ENCODE measurements around the gene MC2R.

MC2R gene

GRCh38 chr18:13912601-13913000 is 2.7 kb downstream of the MC2R start:
- Mint-ChIP-seq H3K27ac (no peak overlapping the region), H3K9me3 (no peaks in the 10 kb centered on the region), H3K4me3 (no peak overlapping the region), H3K4me1 (no peaks in the 10 kb centered on the region), H3K36me3 (no peaks in the 10 kb centered on the region), H3K27me3 (no peaks in the 10 kb centered on the region)
- no peak for ATAC-seq

GRCh38 chr18:13910986-13911385 is 4.3 kb downstream of the MC2R start:
- no peak for ATAC-seq
- Mint-ChIP-seq H3K9me3 (no peaks in the 10 kb centered on the region), H3K4me3 (no peak overlapping the region), H3K27ac (no peak overlapping the region), H3K36me3 (no peaks in the 10 kb centered on the region), H3K27me3 (no peaks in the 10 kb centered on the region), H3K4me1 (no peaks in the 10 kb centered on the region)

GRCh38 chr18:13910501-13910900 is 4.8 kb downstream of the MC2R start:
- no peaks in the 10 kb centered on the region for H3K36me3 Mint-ChIP-seq
- no peaks in the 10 kb centered on the region for H3K27me3 Mint-ChIP-seq
- no peaks in the 10 kb centered on the region for H3K4me1 Mint-ChIP-seq
- ATAC-seq: no peak
- no peak overlapping the region for H3K27ac Mint-ChIP-seq
- H3K9me3 Mint-ChIP-seq: no peaks in the 10 kb centered on the region
- H3K4me3 Mint-ChIP-seq: no peak overlapping the region

DNA sequence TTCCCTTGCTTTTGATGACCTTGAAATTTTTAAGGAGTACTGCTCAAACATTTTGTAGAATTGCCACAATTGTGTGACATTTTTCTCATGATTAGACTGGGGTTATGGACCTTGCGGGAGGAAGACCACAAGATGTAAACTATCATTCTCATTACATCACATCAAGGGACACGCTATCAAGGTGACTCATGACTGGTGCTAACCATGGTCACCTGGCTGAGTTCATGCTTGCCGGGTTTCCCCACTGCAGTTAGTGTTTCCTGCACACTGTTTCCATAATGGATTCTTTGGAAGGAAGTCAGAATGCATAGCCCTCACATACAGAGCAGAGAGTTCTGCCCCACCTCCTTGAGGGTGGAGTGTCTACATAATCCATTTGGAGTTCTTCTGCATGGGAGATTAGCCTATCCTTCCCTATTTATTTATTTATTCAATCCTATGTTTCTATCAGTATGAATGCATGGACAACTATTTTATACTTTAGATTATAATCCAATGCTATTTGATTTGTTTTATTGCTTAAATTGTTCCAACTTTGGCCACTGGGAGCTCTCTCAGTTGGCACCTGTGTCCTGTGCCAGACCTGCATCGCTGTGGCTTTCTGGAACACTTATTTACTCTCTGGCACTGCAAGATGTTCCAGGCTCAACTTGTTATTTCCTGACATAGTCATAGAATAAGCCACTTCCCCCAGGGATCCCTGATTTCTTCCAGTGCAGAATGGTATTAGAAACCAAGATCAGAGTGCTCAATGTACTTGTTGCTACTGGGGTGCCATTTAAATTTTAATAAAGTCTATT is 6.0 kb downstream of the MC2R start:
- no peak overlapping the region for H3K27ac Mint-ChIP-seq
- H3K27me3 Mint-ChIP-seq: no peaks in the 10 kb centered on the region
- no peaks in the 10 kb centered on the region for H3K4me1 Mint-ChIP-seq
- H3K36me3 Mint-ChIP-seq: no peaks in the 10 kb centered on the region
- H3K9me3 Mint-ChIP-seq: no peaks in the 10 kb centered on the region
- no peak overlapping the region for H3K4me3 Mint-ChIP-seq
- no peak for ATAC-seq

- Mint-ChIP-seq H3K4me3 (no peak overlapping the region), H3K27me3 (peaks cover 39% of the 10 kb centered on the region), H3K27ac (no peak overlapping the region), H3K4me1 (no peaks in the 10 kb centered on the region), H3K9me3 (peaks cover 15% of the 10 kb centered on the region), H3K36me3 (no peaks in the 10 kb centered on the region)
- ATAC-seq: no peak
Measured at GRCh38 chr18:13900633-13901032, 14.7 kb downstream of the MC2R start.

DNA sequence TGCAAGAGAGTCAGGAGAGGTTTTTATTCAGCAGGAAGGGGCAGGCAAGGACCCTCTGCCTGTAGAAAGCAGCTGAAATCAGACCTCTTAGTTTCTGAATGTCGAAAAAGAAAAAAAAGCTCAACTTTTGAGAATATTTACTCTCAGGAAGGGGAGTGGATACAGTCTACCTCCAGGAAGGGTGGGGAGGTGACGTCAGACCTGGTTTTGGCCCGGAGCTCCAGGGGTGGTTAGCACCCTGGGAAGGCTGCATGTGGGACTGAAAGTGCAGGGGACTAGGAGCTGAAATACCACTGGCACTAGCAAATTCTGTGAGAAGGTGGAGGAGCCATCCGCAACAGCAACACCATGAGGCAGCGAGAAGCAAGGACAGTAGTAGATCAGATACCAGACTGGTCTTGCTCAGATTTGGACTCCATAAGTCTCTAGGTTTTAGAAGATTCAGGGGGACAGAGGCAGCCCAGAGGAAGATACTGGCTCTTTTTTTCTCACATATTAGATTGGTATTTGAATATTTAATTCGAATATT is 19.8 kb downstream of the MC2R start:
- H3K9me3 Mint-ChIP-seq: peaks cover 11% of the 10 kb centered on the region
- H3K27me3 Mint-ChIP-seq: peaks cover 26% of the 10 kb centered on the region
- H3K4me1 Mint-ChIP-seq: peaks cover 28% of the 10 kb centered on the region
- no peaks in the 10 kb centered on the region for H3K36me3 Mint-ChIP-seq
- no peak overlapping the region for H3K4me3 Mint-ChIP-seq
- no peak overlapping the region for H3K27ac Mint-ChIP-seq
- no peak for ATAC-seq

- peaks cover under 1% of the 10 kb centered on the region for H3K9me3 Mint-ChIP-seq
- H3K4me1 Mint-ChIP-seq: peaks cover 28% of the 10 kb centered on the region
- no peak overlapping the region for H3K4me3 Mint-ChIP-seq
- no peaks in the 10 kb centered on the region for H3K36me3 Mint-ChIP-seq
- peak overlapping the region; percentile 78 for H3K27ac Mint-ChIP-seq
- H3K27me3 Mint-ChIP-seq: peaks cover 21% of the 10 kb centered on the region
- no peak for ATAC-seq
Measured at GRCh38 chr18:13894531-13894930, 20.8 kb downstream of the MC2R start.

DNA sequence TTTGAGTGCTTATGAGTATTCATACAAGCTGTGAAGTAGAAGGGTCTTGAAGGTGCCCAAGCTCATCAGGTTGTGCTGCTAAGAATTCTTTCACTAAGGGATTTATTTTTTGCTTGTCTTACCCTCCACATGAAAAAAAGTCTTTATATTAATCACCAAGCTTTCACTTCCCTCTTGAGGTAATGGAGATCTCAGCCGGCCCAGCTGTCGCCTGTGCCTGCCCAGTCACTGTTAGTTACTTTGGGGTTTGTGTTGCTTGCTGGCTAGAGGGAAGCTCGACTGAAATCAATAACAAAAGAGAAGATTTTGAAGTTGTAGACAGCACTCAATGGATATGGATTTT is 21.9 kb downstream of the MC2R start:
- Mint-ChIP-seq H3K4me1 (peaks cover 28% of the 10 kb centered on the region), H3K4me3 (peak overlapping the region; percentile 65), H3K9me3 (no peaks in the 10 kb centered on the region), H3K36me3 (no peaks in the 10 kb centered on the region), H3K27me3 (peaks cover 12% of the 10 kb centered on the region), H3K27ac (peak overlapping the region; percentile 78)
- peak; percentile 95 for ATAC-seq

DNA sequence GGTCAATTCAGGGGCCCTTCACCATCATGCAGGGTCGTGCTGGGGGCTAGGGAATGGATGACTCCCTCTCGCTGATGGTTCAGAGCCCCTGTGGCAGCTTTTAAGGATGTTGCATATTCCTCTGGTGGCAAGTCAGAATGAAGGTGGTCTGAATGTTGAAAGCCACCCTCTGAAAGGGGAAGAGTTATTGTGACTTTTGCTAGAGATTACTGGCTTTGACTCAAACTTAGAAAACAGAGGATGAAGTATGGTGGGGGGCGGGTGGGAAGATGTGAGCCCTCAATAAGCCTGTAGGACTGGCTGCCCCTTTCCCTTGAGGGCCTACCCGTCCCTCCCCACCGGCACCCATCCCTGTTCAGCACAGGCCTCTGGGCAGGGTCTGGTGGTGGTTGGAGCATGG is 23.2 kb downstream of the MC2R start:
- H3K4me3 Mint-ChIP-seq: peak overlapping the region; percentile 21
- peaks cover 12% of the 10 kb centered on the region for H3K27me3 Mint-ChIP-seq
- H3K27ac Mint-ChIP-seq: peak overlapping the region; percentile 78
- no peaks in the 10 kb centered on the region for H3K9me3 Mint-ChIP-seq
- ATAC-seq: peak; percentile 37
- no peaks in the 10 kb centered on the region for H3K36me3 Mint-ChIP-seq
- H3K4me1 Mint-ChIP-seq: peaks cover 28% of the 10 kb centered on the region

DNA sequence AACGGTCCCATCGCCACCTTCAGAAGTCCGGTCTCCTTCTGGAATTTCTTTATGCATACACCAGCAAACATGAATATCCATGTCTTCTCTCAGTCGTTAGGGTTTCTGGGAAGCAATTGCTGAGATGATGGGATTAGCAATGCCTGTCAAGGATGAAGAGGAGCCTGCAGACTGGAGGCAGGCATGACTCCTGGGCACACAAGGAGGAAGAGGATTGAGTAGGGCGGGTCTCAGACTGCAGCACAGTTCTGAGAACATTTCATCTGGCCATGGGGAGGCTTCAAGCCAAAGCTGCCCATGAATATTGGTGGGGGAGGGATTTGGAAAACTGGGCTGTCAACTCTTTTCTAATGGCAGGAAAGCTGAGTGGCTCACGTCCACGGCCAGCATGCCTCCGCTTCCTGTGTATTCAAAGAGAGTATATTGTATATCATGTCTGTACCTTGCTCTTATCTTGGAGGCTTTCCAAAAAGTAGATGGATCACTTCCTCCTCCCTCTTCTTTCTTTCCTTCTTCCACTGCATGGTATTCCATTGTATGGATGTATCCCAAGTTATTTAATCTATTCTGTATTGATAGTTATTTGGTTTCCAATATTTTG is 24.5 kb downstream of the MC2R start:
- Mint-ChIP-seq H3K27ac (no peak overlapping the region), H3K27me3 (peaks cover 23% of the 10 kb centered on the region), H3K36me3 (no peaks in the 10 kb centered on the region)

GRCh38 chr18:13889671-13890070 is 25.7 kb downstream of the MC2R start:
- H3K4me1 Mint-ChIP-seq: peaks cover 28% of the 10 kb centered on the region
- no peak overlapping the region for H3K27ac Mint-ChIP-seq
- no peak for ATAC-seq
- no peaks in the 10 kb centered on the region for H3K36me3 Mint-ChIP-seq
- no peaks in the 10 kb centered on the region for H3K9me3 Mint-ChIP-seq
- H3K27me3 Mint-ChIP-seq: peaks cover 27% of the 10 kb centered on the region
- H3K4me3 Mint-ChIP-seq: no peak overlapping the region

More for the DNA sequence above, 24.5 kb downstream of the MC2R start:
- ATAC-seq: no peak
- Mint-ChIP-seq H3K4me1 (peaks cover 28% of the 10 kb centered on the region), H3K9me3 (no peaks in the 10 kb centered on the region), H3K4me3 (no peak overlapping the region)

- no peak overlapping the region for H3K27ac Mint-ChIP-seq
- peaks cover 39% of the 10 kb centered on the region for H3K27me3 Mint-ChIP-seq
- ATAC-seq: no peak
- peaks cover 18% of the 10 kb centered on the region for H3K4me1 Mint-ChIP-seq
- H3K36me3 Mint-ChIP-seq: no peaks in the 10 kb centered on the region
- H3K9me3 Mint-ChIP-seq: no peaks in the 10 kb centered on the region
- no peak overlapping the region for H3K4me3 Mint-ChIP-seq
Measured at GRCh38 chr18:13888191-13888716, 27.1 kb downstream of the MC2R start.

- Mint-ChIP-seq H3K36me3 (no peaks in the 10 kb centered on the region), H3K9me3 (no peaks in the 10 kb centered on the region), H3K4me3 (no peak overlapping the region), H3K4me1 (no peaks in the 10 kb centered on the region), H3K27me3 (peaks cover 31% of the 10 kb centered on the region), H3K27ac (no peak overlapping the region)
- no peak for ATAC-seq
Measured at GRCh38 chr18:13885009-13885408, 30.3 kb downstream of the MC2R start.

DNA sequence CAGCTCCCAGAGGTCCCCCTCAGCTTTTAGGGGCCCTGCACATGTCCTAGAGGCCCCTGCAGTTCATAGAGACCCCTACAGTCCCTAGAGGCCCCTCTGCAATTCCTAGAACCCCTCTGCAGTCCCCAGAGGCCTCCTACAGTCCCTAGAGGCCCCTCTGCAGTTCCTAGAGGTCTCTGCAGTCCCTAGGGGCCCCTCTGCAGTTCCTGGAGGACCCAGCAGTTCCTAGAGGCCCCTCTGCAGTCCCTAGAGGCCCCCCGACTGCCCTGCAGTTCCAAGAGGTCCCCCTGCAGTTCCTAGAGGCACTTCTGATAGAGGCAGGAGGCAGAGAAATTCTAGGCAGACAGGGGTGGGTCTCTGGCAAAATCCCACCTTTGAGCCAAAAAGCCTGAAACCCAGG is 35.4 kb downstream of the MC2R start:
- no peaks in the 10 kb centered on the region for H3K9me3 Mint-ChIP-seq
- H3K27me3 Mint-ChIP-seq: peaks cover 18% of the 10 kb centered on the region
- no peak for ATAC-seq
- H3K4me1 Mint-ChIP-seq: no peaks in the 10 kb centered on the region
- H3K36me3 Mint-ChIP-seq: no peaks in the 10 kb centered on the region
- H3K27ac Mint-ChIP-seq: no peak overlapping the region
- H3K4me3 Mint-ChIP-seq: no peak overlapping the region

DNA sequence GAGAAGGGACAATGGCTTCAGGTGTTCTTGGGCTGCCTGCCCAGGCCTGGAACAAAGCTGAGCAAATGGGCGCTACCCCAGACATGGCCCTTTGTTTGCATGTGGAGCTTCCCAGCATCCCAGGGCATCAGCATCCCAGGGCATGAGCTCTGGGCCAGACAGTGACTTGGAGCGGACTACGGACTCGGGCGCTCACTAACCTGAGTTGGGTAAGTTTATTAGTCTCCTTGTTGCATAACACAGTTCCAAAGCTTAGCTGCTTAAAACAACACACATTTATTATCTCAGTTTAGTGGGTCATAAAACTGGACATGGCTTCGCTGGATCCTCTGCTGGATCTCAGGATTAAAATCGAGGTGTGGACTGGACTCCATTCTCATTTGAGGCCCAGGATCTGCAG is 35.8 kb downstream of the MC2R start:
- Mint-ChIP-seq H3K27ac (no peak overlapping the region), H3K27me3 (peaks cover 14% of the 10 kb centered on the region), H3K4me1 (no peaks in the 10 kb centered on the region), H3K4me3 (no peak overlapping the region), H3K9me3 (no peaks in the 10 kb centered on the region), H3K36me3 (no peaks in the 10 kb centered on the region)
- ATAC-seq: no peak

DNA sequence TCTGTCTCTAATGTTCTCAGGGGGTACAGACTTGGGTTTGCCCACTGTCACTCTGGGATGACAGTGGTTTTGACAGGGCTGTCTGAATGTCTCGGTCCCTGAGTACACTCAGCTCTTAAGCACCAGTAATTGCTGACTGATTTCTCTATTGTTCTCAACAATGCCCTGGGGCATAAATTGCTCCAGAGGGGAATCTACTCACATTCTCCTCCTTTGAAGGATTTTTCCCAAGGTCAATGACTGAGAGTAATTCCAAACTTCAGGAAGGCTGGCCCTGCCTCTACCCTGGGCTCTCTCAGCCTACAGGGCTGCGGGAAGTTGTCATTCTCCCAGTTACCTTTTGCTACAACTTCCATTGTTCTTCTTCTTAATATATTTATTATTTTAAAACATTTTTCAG is 36.5 kb downstream of the MC2R start:
- no peak for ATAC-seq
- no peak overlapping the region for H3K27ac Mint-ChIP-seq
- no peaks in the 10 kb centered on the region for H3K4me1 Mint-ChIP-seq
- H3K9me3 Mint-ChIP-seq: no peaks in the 10 kb centered on the region
- H3K4me3 Mint-ChIP-seq: no peak overlapping the region
- no peaks in the 10 kb centered on the region for H3K36me3 Mint-ChIP-seq
- H3K27me3 Mint-ChIP-seq: peaks cover 10% of the 10 kb centered on the region
